ENCODE results near the gene GAD2. TPM values are rescaled to one million over a fixed set of nuclear protein-coding genes. Genes with fewer than 3 reads are reported as not detected.

Gene GAD2
- total RNA-seq, 5 donors from 2014 or later (not counting 1 experiment from before 2014, with no cell fraction given): not detected

DNA sequence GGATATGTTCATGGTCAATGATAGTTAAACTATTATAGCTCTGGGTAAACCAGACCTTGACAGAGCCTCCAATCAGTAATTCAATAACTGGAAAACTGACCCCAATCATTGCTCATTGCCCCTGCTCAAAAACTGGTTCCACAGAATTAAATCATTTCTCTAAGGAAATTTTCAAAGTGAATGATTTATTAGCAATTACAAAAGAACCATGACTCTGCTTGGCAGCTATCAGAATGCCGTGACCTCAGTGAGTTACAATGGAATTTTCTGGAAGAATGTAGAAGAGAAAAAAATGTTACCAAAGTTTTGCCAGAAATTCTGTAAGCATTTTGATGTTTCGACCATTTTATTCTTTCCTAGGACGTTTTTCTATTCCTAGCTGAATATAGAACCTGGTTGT is 114.8 kb downstream of the GAD2 start:
- H3K27me3 ChIP-seq (replicated peaks in 1 of 2; ENCODE audit: control insufficient read depth in 2 of 2, extremely low read depth in 1 of 2, insufficient read depth in 2 of 2, low read length in 1 of 2): peaks cover 0 to 10% of the 10 kb centered on the region in 2 experiments
- no peaks in the 10 kb centered on the region for H3K36me3 ChIP-seq (ENCODE audit: control insufficient read depth in 2 of 2, extremely low read depth in 1 of 2, insufficient read depth in 1 of 2, low read length in 1 of 2)
- ChIA-PET CTCF (interaction anchor here (0.6 to 0.8 kb wide), 2 partner anchors 10 to 14 kb away, joined by 3 read pairs; no protein-coding TSS in a partner anchor), POLR2A (no interaction called here)
- H3K4me3 Mint-ChIP-seq: no peak overlapping the region
- H3K4me3 ChIP-seq (ENCODE audit: control insufficient read depth in 1 of 2, extremely low read depth in 1 of 2, low read length in 1 of 2): no peak overlapping the region
- no peak overlapping the region for H3K27ac ChIP-seq (ENCODE audit: low read length)
- peaks cover 7% of the 10 kb centered on the region for H3K9me3 ChIP-seq
- peaks cover 0 to 7% (median 6%) of the 10 kb centered on the region in 3 donors for H3K9me3 Mint-ChIP-seq
- ATAC-seq (replicated peaks in 1 of 4): no peak
- DNase-seq: no peak
- H3K4me1 ChIP-seq (ENCODE audit: control insufficient read depth in 1 of 2, extremely low read depth in 1 of 2, insufficient read depth in 2 of 2, low read length in 2 of 2): peaks cover 0 to 5% of the 10 kb centered on the region in 2 experiments
- 70% methylated on average over 1 of the region's 3 CpGs for WGBS (ENCODE audit: insufficient coverage)
- H3K27ac Mint-ChIP-seq: no peak overlapping the region
- H3K36me3 Mint-ChIP-seq: no peaks in the 10 kb centered on the region
- H3K4me1 Mint-ChIP-seq: peaks cover 6 to 10% (median 8%) of the 10 kb centered on the region in 3 donors
- peaks cover 7 to 8% of the 10 kb centered on the region in 2 donors for H3K27me3 Mint-ChIP-seq

DNA sequence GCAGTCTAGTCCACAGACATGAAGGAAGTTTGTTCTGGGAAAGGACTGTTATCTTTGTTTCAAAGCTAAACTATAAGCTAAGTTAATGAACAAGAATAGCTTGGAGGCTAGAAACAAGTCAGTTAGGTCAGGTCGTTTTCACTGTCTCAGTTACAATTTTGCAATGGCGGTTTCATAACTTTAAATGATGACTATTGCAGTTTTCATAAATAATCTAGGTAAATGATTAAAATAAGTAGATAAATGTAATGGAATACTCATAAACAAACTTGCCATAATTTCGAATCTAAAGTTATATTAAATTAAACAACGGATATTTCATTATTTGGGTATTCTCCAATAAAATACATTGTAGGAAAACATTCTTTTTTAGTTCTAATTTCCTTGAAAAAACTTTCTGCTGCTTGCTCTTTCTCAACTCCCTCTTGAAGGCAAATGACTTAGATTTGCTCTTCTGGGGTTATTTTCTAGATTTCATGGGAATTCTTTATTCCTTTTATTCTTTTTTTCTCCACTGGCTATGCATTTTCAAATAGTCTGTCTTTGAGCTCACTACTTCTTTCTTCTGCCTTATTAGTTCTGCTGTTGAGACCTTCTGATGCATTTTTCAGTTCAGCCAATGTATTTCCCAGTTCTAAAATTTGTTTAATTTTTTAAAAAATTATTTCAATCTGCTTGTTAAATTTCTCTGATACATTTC is 117.8 kb downstream of the GAD2 start:
- Histone ChIP-seq H3K4me3 (ENCODE audit: control insufficient read depth in 1 of 2, extremely low read depth in 1 of 2, low read length in 1 of 2) (no peak overlapping the region), H3K27me3 (replicated peaks in 1 of 2; ENCODE audit: control insufficient read depth in 2 of 2, extremely low read depth in 1 of 2, insufficient read depth in 2 of 2, low read length in 1 of 2) (peaks cover 0 to 4% of the 10 kb centered on the region in 2 experiments), H3K27ac (ENCODE audit: low read length) (no peak overlapping the region), H3K4me1 (ENCODE audit: control insufficient read depth in 1 of 2, extremely low read depth in 1 of 2, insufficient read depth in 2 of 2, low read length in 2 of 2) (peaks cover 0 to 5% of the 10 kb centered on the region in 2 experiments), H3K9me3 (peaks cover 7% of the 10 kb centered on the region), H3K36me3 (ENCODE audit: control insufficient read depth in 2 of 2, extremely low read depth in 1 of 2, insufficient read depth in 1 of 2, low read length in 1 of 2) (no peaks in the 10 kb centered on the region)
- WGBS (ENCODE audit: insufficient coverage): no CpG with 5 or more reads among the region's 4 CpGs
- Mint-ChIP-seq H3K36me3 (no peaks in the 10 kb centered on the region), H3K4me3 (no peak overlapping the region), H3K27me3 (peaks cover 0 to 3% of the 10 kb centered on the region in 2 donors), H3K4me1 (peaks cover 6 to 13% (median 8%) of the 10 kb centered on the region in 3 donors), H3K27ac (no peak overlapping the region), H3K9me3 (peaks cover 0 to 7% (median 6%) of the 10 kb centered on the region in 3 donors)
- peak in 1 of 35 experiments; percentile 14 for DNase-seq
- ChIA-PET POLR2A (interaction anchor here (0.6 kb wide), 2 partner anchors 55 to 215 kb away, joined by 4 to 5 read pairs; no protein-coding TSS in a partner anchor), CTCF (interaction anchor here (0.5 to 3.6 kb wide), 14 partner anchors 9 to 548 kb away, joined by 3 to 31 read pairs (median 6); no protein-coding TSS in a partner anchor)
- ATAC-seq (replicated peaks in 1 of 4): no peak

DNA sequence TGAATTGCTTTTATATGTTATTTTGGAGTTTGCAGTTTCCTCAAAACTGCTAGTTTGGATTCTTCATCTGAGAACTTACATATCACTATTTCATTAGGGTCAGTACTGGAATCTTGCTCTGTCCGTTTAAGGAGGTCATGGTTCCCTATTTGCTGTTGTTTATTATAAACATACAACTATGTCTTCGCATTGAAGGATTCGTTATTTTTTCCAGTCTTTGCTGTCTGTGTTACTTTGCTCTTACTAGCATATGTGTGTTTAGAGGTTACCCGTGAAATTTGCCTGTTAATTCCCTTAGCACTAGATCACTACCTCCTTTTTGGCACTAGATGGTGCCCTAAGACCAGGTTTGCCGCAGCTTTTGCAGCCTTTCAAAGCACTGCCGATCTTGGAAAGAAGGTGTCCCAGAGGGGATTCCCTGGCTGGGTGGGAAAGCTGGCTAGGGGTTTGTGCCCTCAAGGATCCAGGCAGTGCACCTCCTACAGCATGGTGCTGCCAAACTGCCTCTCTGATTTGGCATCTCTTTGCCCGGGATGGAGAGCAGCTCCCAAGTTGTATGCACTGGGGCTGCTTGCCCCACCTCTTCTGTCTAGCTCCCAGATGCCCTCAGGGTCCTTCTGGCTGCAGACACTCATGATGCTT is 118.5 kb downstream of the GAD2 start:
- Histone ChIP-seq H3K9me3 (peaks cover 7% of the 10 kb centered on the region), H3K4me1 (ENCODE audit: control insufficient read depth in 1 of 2, extremely low read depth in 1 of 2, insufficient read depth in 2 of 2, low read length in 2 of 2) (peaks cover 0 to 5% of the 10 kb centered on the region in 2 experiments), H3K36me3 (ENCODE audit: control insufficient read depth in 2 of 2, extremely low read depth in 1 of 2, insufficient read depth in 1 of 2, low read length in 1 of 2) (no peaks in the 10 kb centered on the region), H3K27ac (ENCODE audit: low read length) (no peak overlapping the region), H3K27me3 (replicated peaks in 1 of 2; ENCODE audit: control insufficient read depth in 2 of 2, extremely low read depth in 1 of 2, insufficient read depth in 2 of 2, low read length in 1 of 2) (peaks cover 0 to 4% of the 10 kb centered on the region in 2 experiments), H3K4me3 (ENCODE audit: control insufficient read depth in 1 of 2, extremely low read depth in 1 of 2, low read length in 1 of 2) (peak overlapping the region; percentile 57 to 67)
- ChIA-PET CTCF (interaction anchor here (0.5 to 3.6 kb wide), 17 partner anchors 10 to 547 kb away, joined by 3 to 31 read pairs (median 7); no protein-coding TSS in a partner anchor), POLR2A (interaction anchor here in 1 of 2 donors (0.6 kb wide), 1 partner anchor 214 kb away, joined by 4 read pairs; no protein-coding TSS in a partner anchor)
- ATAC-seq (replicated peaks in 1 of 4) (peak; percentile 85 to 92 (median 87)), DNase-seq (peak; percentile 28 to 85 (median 52))
- peaks cover 6 to 9% (median 8%) of the 10 kb centered on the region in 3 donors for H3K4me1 Mint-ChIP-seq
- no peaks in the 10 kb centered on the region for H3K36me3 Mint-ChIP-seq
- no peaks in the 10 kb centered on the region for H3K27me3 Mint-ChIP-seq
- peak overlapping the region; percentile 75 to 83 (median 81) for H3K4me3 Mint-ChIP-seq
- peak overlapping the region; percentile 21 to 56 for H3K27ac Mint-ChIP-seq
- WGBS (ENCODE audit: insufficient coverage): 8% methylated on average over 4 of the region's 7 CpGs
- H3K9me3 Mint-ChIP-seq: peaks cover 0 to 7% (median 6%) of the 10 kb centered on the region in 3 donors

DNA sequence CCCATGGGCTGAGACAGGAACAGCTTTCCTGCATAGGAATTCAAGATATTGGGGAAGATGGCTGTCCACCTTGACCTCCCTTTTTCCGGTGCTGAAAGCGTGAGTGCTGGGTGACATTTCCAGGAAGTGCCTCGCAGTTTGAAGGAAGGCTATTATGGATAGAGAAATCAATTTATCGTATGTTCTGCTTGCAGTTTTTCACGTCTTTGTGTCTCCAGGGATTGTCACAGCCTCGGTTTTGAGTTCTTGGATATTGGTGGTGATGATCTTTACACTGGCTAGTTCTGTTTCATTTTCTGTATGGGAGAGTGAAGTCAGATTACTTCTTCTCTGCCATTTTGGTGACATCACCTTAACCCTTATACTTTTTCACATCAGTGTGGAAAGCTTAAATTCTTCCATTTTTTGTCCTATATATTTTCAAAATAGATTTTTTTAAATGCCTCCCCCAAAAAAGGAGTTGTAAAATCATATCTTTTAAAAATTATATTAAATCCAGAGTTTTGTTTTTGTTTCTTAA is 119.1 kb downstream of the GAD2 start:
- DNase-seq: no peak

DNA sequence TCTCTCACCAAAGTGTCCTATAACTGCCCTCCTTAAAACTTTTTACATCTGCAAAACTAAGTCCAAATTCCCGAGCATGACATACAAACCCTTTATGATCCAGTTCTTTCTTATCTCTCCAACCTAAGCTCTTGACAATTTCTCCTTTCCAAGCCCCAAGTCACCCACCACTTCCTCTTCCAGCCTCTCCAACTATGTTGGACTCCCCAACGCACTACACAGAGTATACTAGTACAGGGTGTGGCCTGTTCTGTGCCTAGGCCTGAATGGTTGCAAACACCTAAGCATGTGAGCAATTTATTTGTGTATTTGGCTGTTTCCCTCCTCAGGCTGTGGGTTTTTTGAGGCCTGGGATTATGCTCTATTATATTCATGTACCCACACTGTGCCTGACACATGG is 120.4 kb downstream of the GAD2 start:
- no peak overlapping the region for H3K4me3 ChIP-seq (ENCODE audit: control insufficient read depth in 1 of 2, extremely low read depth in 1 of 2, low read length in 1 of 2)
- 100% methylated on average over 1 of the region's 2 CpGs for WGBS (ENCODE audit: insufficient coverage)
- Mint-ChIP-seq H3K4me3 (peak overlapping the region in 1 of 3 donors; percentile 29), H3K4me1 (peaks cover 6 to 9% (median 8%) of the 10 kb centered on the region in 3 donors), H3K36me3 (no peaks in the 10 kb centered on the region), H3K9me3 (peaks cover 0 to 7% (median 6%) of the 10 kb centered on the region in 3 donors), H3K27ac (no peak overlapping the region), H3K27me3 (no peaks in the 10 kb centered on the region)
- H3K27me3 ChIP-seq (replicated peaks in 1 of 2; ENCODE audit: control insufficient read depth in 2 of 2, extremely low read depth in 1 of 2, insufficient read depth in 2 of 2, low read length in 1 of 2): peaks cover 0 to 4% of the 10 kb centered on the region in 2 experiments
- no peaks in the 10 kb centered on the region for H3K36me3 ChIP-seq (ENCODE audit: control insufficient read depth in 2 of 2, extremely low read depth in 1 of 2, insufficient read depth in 1 of 2, low read length in 1 of 2)
- H3K9me3 ChIP-seq: peaks cover 7% of the 10 kb centered on the region
- ATAC-seq (replicated peaks in 1 of 4): no peak
- DNase-seq: no peak
- H3K4me1 ChIP-seq (ENCODE audit: control insufficient read depth in 1 of 2, extremely low read depth in 1 of 2, insufficient read depth in 2 of 2, low read length in 2 of 2): peaks cover 0 to 5% of the 10 kb centered on the region in 2 experiments
- ChIA-PET POLR2A (no interaction called here), CTCF (no interaction called here)
- H3K27ac ChIP-seq (ENCODE audit: low read length): no peak overlapping the region

More for the DNA sequence above, 119.1 kb downstream of the GAD2 start:
- peaks cover 0 to 5% of the 10 kb centered on the region in 2 experiments for H3K4me1 ChIP-seq (ENCODE audit: control insufficient read depth in 1 of 2, extremely low read depth in 1 of 2, insufficient read depth in 2 of 2, low read length in 2 of 2)
- Mint-ChIP-seq H3K4me1 (peaks cover 6 to 9% (median 8%) of the 10 kb centered on the region in 3 donors), H3K9me3 (peaks cover 0 to 7% (median 6%) of the 10 kb centered on the region in 3 donors), H3K27me3 (no peaks in the 10 kb centered on the region), H3K27ac (peak overlapping the region; percentile 21 to 56), H3K4me3 (peak overlapping the region; percentile 75 to 83 (median 81)), H3K36me3 (no peaks in the 10 kb centered on the region)
- ATAC-seq (replicated peaks in 1 of 4): peak in 3 of 4 experiments; percentile 18 to 45 (median 37)
- H3K4me3 ChIP-seq (ENCODE audit: control insufficient read depth in 1 of 2, extremely low read depth in 1 of 2, low read length in 1 of 2): peak overlapping the region; percentile 57 to 67
- peaks cover 7% of the 10 kb centered on the region for H3K9me3 ChIP-seq
- H3K27me3 ChIP-seq (replicated peaks in 1 of 2; ENCODE audit: control insufficient read depth in 2 of 2, extremely low read depth in 1 of 2, insufficient read depth in 2 of 2, low read length in 1 of 2): peaks cover 0 to 4% of the 10 kb centered on the region in 2 experiments
- ChIA-PET POLR2A (no interaction called here), CTCF (interaction anchor here (0.6 to 3.6 kb wide), 14 partner anchors 33 to 546 kb away, joined by 3 to 31 read pairs (median 6); no protein-coding TSS in a partner anchor)
- H3K27ac ChIP-seq (ENCODE audit: low read length): no peak overlapping the region
- WGBS (ENCODE audit: insufficient coverage): 82% methylated on average over 4 of the region's 6 CpGs
- H3K36me3 ChIP-seq (ENCODE audit: control insufficient read depth in 2 of 2, extremely low read depth in 1 of 2, insufficient read depth in 1 of 2, low read length in 1 of 2): no peaks in the 10 kb centered on the region

DNA sequence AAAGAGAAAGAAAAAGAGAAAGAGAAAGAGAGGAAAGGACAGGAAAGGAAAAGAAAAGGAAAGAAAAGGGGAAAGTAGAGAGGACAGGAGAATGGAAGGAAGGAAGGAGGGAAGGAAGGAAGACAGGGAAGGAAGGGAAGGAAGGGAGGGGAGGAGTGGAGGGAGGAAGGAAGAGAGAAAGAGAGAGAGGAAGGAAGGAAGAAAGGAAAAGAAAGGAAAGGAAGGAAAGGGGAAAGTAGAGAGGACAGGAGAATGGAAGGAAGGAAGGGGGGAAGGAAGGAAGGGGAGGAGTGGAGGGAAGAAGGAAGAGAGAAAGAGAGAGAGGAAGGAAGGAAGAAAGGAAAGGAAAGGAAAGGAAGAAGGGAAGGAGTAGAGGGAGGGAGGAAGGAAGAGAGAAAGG is 125.1 kb downstream of the GAD2 start:
- no peaks in the 10 kb centered on the region for H3K36me3 ChIP-seq (ENCODE audit: control insufficient read depth in 2 of 2, extremely low read depth in 1 of 2, insufficient read depth in 1 of 2, low read length in 1 of 2)
- peaks cover 0 to 3% (median 0%) of the 10 kb centered on the region in 3 donors for H3K4me1 Mint-ChIP-seq
- H3K27ac ChIP-seq (ENCODE audit: low read length): no peak overlapping the region
- no peaks in the 10 kb centered on the region for H3K9me3 Mint-ChIP-seq
- no peaks in the 10 kb centered on the region for H3K9me3 ChIP-seq
- no peaks in the 10 kb centered on the region for H3K27me3 ChIP-seq (replicated peaks in 1 of 2; ENCODE audit: control insufficient read depth in 2 of 2, extremely low read depth in 1 of 2, insufficient read depth in 2 of 2, low read length in 1 of 2)
- no peaks in the 10 kb centered on the region for H3K36me3 Mint-ChIP-seq
- ATAC-seq (replicated peaks in 1 of 4) (no peak), DNase-seq (no peak)
- H3K27me3 Mint-ChIP-seq: no peaks in the 10 kb centered on the region
- no peak overlapping the region for H3K4me3 Mint-ChIP-seq
- no peaks in the 10 kb centered on the region for H3K4me1 ChIP-seq (ENCODE audit: control insufficient read depth in 1 of 2, extremely low read depth in 1 of 2, insufficient read depth in 2 of 2, low read length in 2 of 2)
- H3K27ac Mint-ChIP-seq: no peak overlapping the region
- ChIA-PET CTCF (no interaction called here), POLR2A (no interaction called here)
- no peak overlapping the region for H3K4me3 ChIP-seq (ENCODE audit: control insufficient read depth in 1 of 2, extremely low read depth in 1 of 2, low read length in 1 of 2)
